K562 (cell line): ENCODE data around the gene KTI12. TPM values are rescaled to one million over a fixed set of nuclear protein-coding genes. Genes with fewer than 3 reads are reported as not detected.

Source experiments
- FOXA3 ChIP-seq, 2 experiments: fragments of 450-650 bp in 1 of 2; sonication (generic) in 1 of 2; formaldehyde crosslinking; IDR thresholded peaks in 1 of 2; conservative IDR thresholded peaks in 1 of 2; 2 replicates each; pipeline versions ENCODE4 v1.4.0 to v1.8.0; 2020 to 2022; ENCODE audit warnings: mild to moderate bottlenecking in 2 of 2, missing genetic modification reagents in 1 of 2
- KAT8 ChIP-seq: fragments of 450-650 bp; IDR thresholded peaks from 2 replicates; pipeline ENCODE4 v1.6.1; 2016; ENCODE audit warnings: low read depth, mild to moderate bottlenecking
- KLF10 ChIP-seq: fragments of 250-450 bp; sonication (Bioruptor Pico); IDR thresholded peaks from 2 replicates; pipeline ENCODE4 v1.6.1; 2021; ENCODE audit warnings: matching md5 sums
- L3MBTL2 ChIP-seq: fragments of 450-650 bp; IDR thresholded peaks from 2 replicates; pipeline ENCODE4 v1.6.1; 2016; ENCODE audit warnings: mild to moderate bottlenecking, moderate library complexity
- MAFK ChIP-seq: IDR thresholded peaks from 2 replicates; pipeline ENCODE4 v1.6.1; 2011; ENCODE audit warnings: low read length, improper control_type of control experiment
- TAF1 ChIP-seq: IDR thresholded peaks from 2 replicates; pipeline ENCODE4 v1.6.1; 2011; ENCODE audit warnings: mild to moderate bottlenecking, low read length, moderate library complexity; ENCODE audit not compliant: insufficient read depth, control insufficient read depth, severe bottlenecking; ENCODE audit errors: extremely low read depth
- TFAM ChIP-seq: fragments of 250-450 bp; sonication (Bioruptor Pico); conservative IDR thresholded peaks from 2 replicates; pipeline ENCODE4 v1.5.0; 2021; ENCODE audit warnings: mild to moderate bottlenecking, moderate library complexity
- ZNF121 ChIP-seq: sonication (generic); formaldehyde crosslinking; conservative IDR thresholded peaks from 2 replicates; pipeline ENCODE4 v1.8.0; 2022; ENCODE audit warnings: missing genetic modification reagents
- polyA plus RNA-seq, 8 experiments: library from polyadenylated mRNA; depleted of rRNA in 4 of 8; stranded (reverse) in 5 of 8; unstranded in 3 of 8; fragments of >200 nt; fragmentation: Nextera tagmentation in 2 of 8; fragmentation: Illumina TruSeq in 1 of 8; extraction: Ambion mirVana in 2 of 8; extraction: Trizol in 1 of 8; gene quantifications; 2 replicates each; pipeline versions ENCODE4 v1.2.1 to v1.2.3, GENCODE V29; 2011 to 2014; ENCODE audit warnings: inconsistent platforms in 1 of 8, missing spikeins in 1 of 8
- total RNA-seq, 7 experiments: library from RNA; depleted of rRNA in 6 of 7; stranded (reverse); fragments of >200 nt in 6 of 7; fragmentation: Illumina TruSeq in 2 of 7; extraction: Trizol in 2 of 7; gene quantifications; 2 replicates each; pipeline versions ENCODE4 v1.2.1 to v1.2.3, GENCODE V29; 2011 to 2021; ENCODE audit warnings: low replicate concordance in 1 of 7
- TF ChIP-seq, protein P1 (sequence below): sonication (generic); formaldehyde crosslinking; IDR thresholded peaks from 2 replicates; pipeline ENCODE4 v1.8.0; 2022; ENCODE audit warnings: mild to moderate bottlenecking, missing genetic modification reagents
- TF ChIP-seq, protein P2 (sequence below), 3 experiments: fragments of 200-800 bp in 1 of 3; sonication (Bioruptor generic) in 1 of 3; sonication (generic) in 1 of 3; formaldehyde crosslinking in 1 of 3; IDR thresholded peaks; 2 replicates each; pipeline versions ENCODE4 v1.6.1 to v1.8.0; 2016 to 2022; ENCODE audit warnings: mild to moderate bottlenecking in 2 of 3, missing compliant biosample characterization in 2 of 3, missing genetic modification characterization in 2 of 3, missing genetic modification reagents in 1 of 3
- TF ChIP-seq, protein P3 (sequence below): fragments of 450-650 bp; IDR thresholded peaks from 2 replicates; pipeline ENCODE4 v1.6.1; 2016; ENCODE audit warnings: mild to moderate bottlenecking
- TF ChIP-seq, protein P4 (sequence below): fragments of 250-450 bp; sonication (Bioruptor Pico); IDR thresholded peaks from 2 replicates; pipeline ENCODE4 v1.4.0; 2020; ENCODE audit warnings: borderline replicate concordance
- TF ChIP-seq, protein P5 (sequence below): sonication (generic); formaldehyde crosslinking; IDR thresholded peaks from 2 replicates; pipeline ENCODE4 v1.8.0; 2023; ENCODE audit warnings: mild to moderate bottlenecking, missing genetic modification reagents

The KTI12 gene
- total and polyA plus RNA-seq, 9 of the 15 experiments (the other 6 are each of a cell fraction or from before 2014, with no cell fraction given) = 3.1 to 22.8 (median 11.6) TPM

DNA sequence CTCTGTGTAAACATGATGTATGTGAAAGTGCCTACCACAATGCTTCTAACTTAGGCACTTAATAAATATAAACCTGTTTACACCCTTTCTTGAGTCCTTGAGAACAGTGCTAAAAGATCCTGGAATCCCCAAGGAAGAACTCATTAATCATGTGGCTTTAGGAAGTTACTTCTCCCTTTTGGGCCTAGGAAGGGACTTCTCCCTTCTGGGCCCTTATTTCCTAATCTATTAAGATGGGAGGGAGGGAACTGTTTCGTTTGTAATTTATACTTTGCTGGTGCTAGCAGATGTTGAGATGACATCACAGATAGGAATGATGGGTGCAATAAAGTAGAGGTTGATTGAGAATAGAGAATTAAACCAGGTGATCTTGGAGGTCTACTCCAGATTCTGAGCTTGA lies 23.6 kb upstream of the KTI12 start (continued):
- TF ChIP-seq, protein P1, sequence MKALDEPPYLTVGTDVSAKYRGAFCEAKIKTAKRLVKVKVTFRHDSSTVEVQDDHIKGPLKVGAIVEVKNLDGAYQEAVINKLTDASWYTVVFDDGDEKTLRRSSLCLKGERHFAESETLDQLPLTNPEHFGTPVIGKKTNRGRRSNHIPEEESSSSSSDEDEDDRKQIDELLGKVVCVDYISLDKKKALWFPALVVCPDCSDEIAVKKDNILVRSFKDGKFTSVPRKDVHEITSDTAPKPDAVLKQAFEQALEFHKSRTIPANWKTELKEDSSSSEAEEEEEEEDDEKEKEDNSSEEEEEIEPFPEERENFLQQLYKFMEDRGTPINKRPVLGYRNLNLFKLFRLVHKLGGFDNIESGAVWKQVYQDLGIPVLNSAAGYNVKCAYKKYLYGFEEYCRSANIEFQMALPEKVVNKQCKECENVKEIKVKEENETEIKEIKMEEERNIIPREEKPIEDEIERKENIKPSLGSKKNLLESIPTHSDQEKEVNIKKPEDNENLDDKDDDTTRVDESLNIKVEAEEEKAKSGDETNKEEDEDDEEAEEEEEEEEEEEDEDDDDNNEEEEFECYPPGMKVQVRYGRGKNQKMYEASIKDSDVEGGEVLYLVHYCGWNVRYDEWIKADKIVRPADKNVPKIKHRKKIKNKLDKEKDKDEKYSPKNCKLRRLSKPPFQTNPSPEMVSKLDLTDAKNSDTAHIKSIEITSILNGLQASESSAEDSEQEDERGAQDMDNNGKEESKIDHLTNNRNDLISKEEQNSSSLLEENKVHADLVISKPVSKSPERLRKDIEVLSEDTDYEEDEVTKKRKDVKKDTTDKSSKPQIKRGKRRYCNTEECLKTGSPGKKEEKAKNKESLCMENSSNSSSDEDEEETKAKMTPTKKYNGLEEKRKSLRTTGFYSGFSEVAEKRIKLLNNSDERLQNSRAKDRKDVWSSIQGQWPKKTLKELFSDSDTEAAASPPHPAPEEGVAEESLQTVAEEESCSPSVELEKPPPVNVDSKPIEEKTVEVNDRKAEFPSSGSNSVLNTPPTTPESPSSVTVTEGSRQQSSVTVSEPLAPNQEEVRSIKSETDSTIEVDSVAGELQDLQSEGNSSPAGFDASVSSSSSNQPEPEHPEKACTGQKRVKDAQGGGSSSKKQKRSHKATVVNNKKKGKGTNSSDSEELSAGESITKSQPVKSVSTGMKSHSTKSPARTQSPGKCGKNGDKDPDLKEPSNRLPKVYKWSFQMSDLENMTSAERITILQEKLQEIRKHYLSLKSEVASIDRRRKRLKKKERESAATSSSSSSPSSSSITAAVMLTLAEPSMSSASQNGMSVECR (CRISPR knock-in tag) = peak; percentile 46; the same call in 1 of the 2 replicates
- TF ChIP-seq MAFK = no peak
- no peak for TF ChIP-seq TFAM (CRISPR knock-in tag)
- no peak for TF ChIP-seq ZNF121 (CRISPR knock-in tag)
- no peak for TF ChIP-seq KLF10 (CRISPR knock-in tag)
- TF ChIP-seq TAF1 = no peak
- TF ChIP-seq, protein P2, sequence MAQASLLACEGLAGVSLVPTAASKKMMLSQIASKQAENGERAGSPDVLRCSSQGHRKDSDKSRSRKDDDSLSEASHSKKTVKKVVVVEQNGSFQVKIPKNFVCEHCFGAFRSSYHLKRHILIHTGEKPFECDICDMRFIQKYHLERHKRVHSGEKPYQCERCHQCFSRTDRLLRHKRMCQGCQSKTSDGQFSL (CRISPR knock-in tag; IDR thresholded peaks at IDR 0.05) = no peak
- TF ChIP-seq, protein P2 (tag; IDR thresholded peaks at IDR 0.05) = no peak
- TF ChIP-seq, protein P3, sequence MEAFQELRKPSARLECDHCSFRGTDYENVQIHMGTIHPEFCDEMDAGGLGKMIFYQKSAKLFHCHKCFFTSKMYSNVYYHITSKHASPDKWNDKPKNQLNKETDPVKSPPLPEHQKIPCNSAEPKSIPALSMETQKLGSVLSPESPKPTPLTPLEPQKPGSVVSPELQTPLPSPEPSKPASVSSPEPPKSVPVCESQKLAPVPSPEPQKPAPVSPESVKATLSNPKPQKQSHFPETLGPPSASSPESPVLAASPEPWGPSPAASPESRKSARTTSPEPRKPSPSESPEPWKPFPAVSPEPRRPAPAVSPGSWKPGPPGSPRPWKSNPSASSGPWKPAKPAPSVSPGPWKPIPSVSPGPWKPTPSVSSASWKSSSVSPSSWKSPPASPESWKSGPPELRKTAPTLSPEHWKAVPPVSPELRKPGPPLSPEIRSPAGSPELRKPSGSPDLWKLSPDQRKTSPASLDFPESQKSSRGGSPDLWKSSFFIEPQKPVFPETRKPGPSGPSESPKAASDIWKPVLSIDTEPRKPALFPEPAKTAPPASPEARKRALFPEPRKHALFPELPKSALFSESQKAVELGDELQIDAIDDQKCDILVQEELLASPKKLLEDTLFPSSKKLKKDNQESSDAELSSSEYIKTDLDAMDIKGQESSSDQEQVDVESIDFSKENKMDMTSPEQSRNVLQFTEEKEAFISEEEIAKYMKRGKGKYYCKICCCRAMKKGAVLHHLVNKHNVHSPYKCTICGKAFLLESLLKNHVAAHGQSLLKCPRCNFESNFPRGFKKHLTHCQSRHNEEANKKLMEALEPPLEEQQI = no peak
- 0 out of 4 replicates have a peak, but pooled peaks have one; percentile 1 to 70 for TF ChIP-seq FOXA3 (CRISPR knock-in tag; conservative IDR thresholded peaks at IDR 0.05 in 1 of 2, IDR thresholded peaks at IDR 0.05 in 1 of 2)
- no peak for TF ChIP-seq L3MBTL2
- TF ChIP-seq, protein P4, sequence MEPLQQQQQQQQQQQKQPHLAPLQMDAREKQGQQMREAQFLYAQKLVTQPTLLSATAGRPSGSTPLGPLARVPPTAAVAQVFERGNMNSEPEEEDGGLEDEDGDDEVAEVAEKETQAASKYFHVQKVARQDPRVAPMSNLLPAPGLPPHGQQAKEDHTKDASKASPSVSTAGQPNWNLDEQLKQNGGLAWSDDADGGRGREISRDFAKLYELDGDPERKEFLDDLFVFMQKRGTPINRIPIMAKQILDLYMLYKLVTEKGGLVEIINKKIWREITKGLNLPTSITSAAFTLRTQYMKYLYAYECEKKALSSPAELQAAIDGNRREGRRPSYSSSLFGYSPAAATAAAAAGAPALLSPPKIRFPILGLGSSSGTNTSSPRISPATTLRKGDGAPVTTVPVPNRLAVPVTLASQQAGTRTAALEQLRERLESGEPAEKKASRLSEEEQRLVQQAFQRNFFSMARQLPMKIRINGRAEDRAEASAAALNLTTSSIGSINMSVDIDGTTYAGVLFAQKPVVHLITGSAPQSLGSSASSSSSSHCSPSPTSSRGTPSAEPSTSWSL (CRISPR knock-in tag) = no peak
- TF ChIP-seq, protein P5, sequence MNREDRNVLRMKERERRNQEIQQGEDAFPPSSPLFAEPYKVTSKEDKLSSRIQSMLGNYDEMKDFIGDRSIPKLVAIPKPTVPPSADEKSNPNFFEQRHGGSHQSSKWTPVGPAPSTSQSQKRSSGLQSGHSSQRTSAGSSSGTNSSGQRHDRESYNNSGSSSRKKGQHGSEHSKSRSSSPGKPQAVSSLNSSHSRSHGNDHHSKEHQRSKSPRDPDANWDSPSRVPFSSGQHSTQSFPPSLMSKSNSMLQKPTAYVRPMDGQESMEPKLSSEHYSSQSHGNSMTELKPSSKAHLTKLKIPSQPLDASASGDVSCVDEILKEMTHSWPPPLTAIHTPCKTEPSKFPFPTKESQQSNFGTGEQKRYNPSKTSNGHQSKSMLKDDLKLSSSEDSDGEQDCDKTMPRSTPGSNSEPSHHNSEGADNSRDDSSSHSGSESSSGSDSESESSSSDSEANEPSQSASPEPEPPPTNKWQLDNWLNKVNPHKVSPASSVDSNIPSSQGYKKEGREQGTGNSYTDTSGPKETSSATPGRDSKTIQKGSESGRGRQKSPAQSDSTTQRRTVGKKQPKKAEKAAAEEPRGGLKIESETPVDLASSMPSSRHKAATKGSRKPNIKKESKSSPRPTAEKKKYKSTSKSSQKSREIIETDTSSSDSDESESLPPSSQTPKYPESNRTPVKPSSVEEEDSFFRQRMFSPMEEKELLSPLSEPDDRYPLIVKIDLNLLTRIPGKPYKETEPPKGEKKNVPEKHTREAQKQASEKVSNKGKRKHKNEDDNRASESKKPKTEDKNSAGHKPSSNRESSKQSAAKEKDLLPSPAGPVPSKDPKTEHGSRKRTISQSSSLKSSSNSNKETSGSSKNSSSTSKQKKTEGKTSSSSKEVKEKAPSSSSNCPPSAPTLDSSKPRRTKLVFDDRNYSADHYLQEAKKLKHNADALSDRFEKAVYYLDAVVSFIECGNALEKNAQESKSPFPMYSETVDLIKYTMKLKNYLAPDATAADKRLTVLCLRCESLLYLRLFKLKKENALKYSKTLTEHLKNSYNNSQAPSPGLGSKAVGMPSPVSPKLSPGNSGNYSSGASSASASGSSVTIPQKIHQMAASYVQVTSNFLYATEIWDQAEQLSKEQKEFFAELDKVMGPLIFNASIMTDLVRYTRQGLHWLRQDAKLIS (CRISPR knock-in tag) = 0 out of 2 replicates have a peak, but pooled peaks have one; percentile 59
- TF ChIP-seq KAT8 = no peak
